HepG2 (cell line): ENCODE measurements around the gene CYSRT1. TPM values are rescaled to one million over a fixed set of nuclear protein-coding genes. Genes with fewer than 3 reads are reported as not detected.

ENCODE experiments used
- ATAC-seq: fragments of 200-7000 bp; cut with Tn5 transposase; 3 replicates; pipeline ENCODE4 v1.9.1; 2020; ENCODE audit warnings: mild to moderate bottlenecking, moderate library complexity
- BruUV-seq: library from RNA; stranded (reverse); fragments of 400-500 nt; replicated peaks from 2 replicates; lab custom pipeline; 2021; lab: Mats Ljungman, UMichigan
- CTCF ChIA-PET: fragments of 300-600 bp; formaldehyde crosslinking; extraction: SDS; loops from one replicate; lab custom pipeline; 2021; ENCODE audit warnings: low total read pairs, inconsistent platforms, low intra/inter-chr PET ratio; lab: Yijun Ruan, JAX
- POLR2A ChIA-PET: fragments of 350-600 bp; sonication (Branson Sonifier 250); formaldehyde crosslinking; loops from one replicate; lab custom pipeline; 2020; ENCODE audit warnings: antibody characterized with exemption, inconsistent platforms; lab: Yijun Ruan, JAX
- DNase-seq: peaks from one replicate; pipeline ENCODE4 v3.0.0-alpha.2; 2015; ENCODE audit warnings: low spot score
- FAIRE-seq: peaks from 3 replicates; lab custom pipeline; 2011; peaks lifted over from hg19 to GRCh38; lab: Jason Lieb, UNC
- H2AFZ ChIP-seq: one replicate; pipeline ENCODE4 v1.6.1; 2011; ENCODE audit warnings: low read length, inconsistent platforms
- H3K27ac ChIP-seq: fragments of 300-600 bp; 3 replicates; pipeline ENCODE4 v1.8.0; 2011; ENCODE audit warnings: mixed run types, mild to moderate bottlenecking, mixed read lengths, low read length, inconsistent platforms; ENCODE audit not compliant: insufficient read depth; ENCODE audit errors: extremely low read length
- H3K27me3 ChIP-seq, 2 experiments: fragments of 200-600 bp in 1 of 2; 2 replicates in 1 of 2; 3 replicates in 1 of 2; pipeline versions ENCODE4 v1.6.0 to v1.8.0; 2011; ENCODE audit warnings: low read length in 2 of 2, mild to moderate bottlenecking in 2 of 2, moderate library complexity in 2 of 2, inconsistent platforms in 1 of 2; ENCODE audit not compliant: insufficient read depth in 2 of 2, control insufficient read depth in 1 of 2
- H3K36me3 ChIP-seq, 2 experiments: fragments of 200-600 bp in 1 of 2; replicated peaks in 1 of 2; 2 replicates in 1 of 2; 3 replicates in 1 of 2; pipeline versions ENCODE4 v1.5.1 to v1.8.0; 2011; ENCODE audit warnings: low read length in 2 of 2, inconsistent platforms in 1 of 2; ENCODE audit not compliant: insufficient read depth in 2 of 2, control insufficient read depth in 1 of 2
- H3K4me1 ChIP-seq: 2 replicates; pipeline ENCODE4 v1.5.1; 2012; ENCODE audit warnings: low read length, inconsistent platforms; ENCODE audit not compliant: insufficient read depth
- H3K4me2 ChIP-seq: 2 replicates; pipeline ENCODE4 v1.6.0; 2011; ENCODE audit warnings: low read depth, low read length, inconsistent platforms
- H3K4me3 ChIP-seq, 3 experiments: fragments of 200-600 bp in 1 of 3; sonication (generic), shearing (Covaris generic) in 1 of 3; replicated peaks in 1 of 3; 2 replicates each; pipeline ENCODE4 v1.5.1; 2011 to 2016; ENCODE audit warnings: low read length in 3 of 3, inconsistent platforms in 2 of 3, low read depth in 2 of 3, mild to moderate bottlenecking in 2 of 3, control low read depth in 1 of 3, mixed read lengths in 1 of 3; ENCODE audit not compliant: insufficient read depth in 1 of 3
- H3K79me2 ChIP-seq: one replicate; pipeline ENCODE4 v1.6.1; 2011; ENCODE audit warnings: low read length, inconsistent platforms; ENCODE audit not compliant: insufficient read depth
- H3K9ac ChIP-seq: 2 replicates; pipeline ENCODE4 v1.6.0; 2011; ENCODE audit warnings: mild to moderate bottlenecking, low read depth, low read length, inconsistent platforms; ENCODE audit not compliant: insufficient read depth
- H3K9me3 ChIP-seq: 2 replicates; pipeline ENCODE4 v1.5.1; 2012; ENCODE audit warnings: mild to moderate bottlenecking, low read length
- H4K20me1 ChIP-seq: 2 replicates; pipeline ENCODE4 v1.6.0; 2011; ENCODE audit warnings: inconsistent platforms, mild to moderate bottlenecking, low read length, moderate library complexity; ENCODE audit not compliant: insufficient read depth
- BCL6 ChIP-seq: IDR thresholded peaks from 2 replicates; pipeline ENCODE4 v1.6.1; 2016; ENCODE audit warnings: missing genetic modification reagents, missing compliant biosample characterization
- FOSL2 ChIP-seq: sonication (generic); formaldehyde crosslinking; IDR thresholded peaks from 2 replicates; pipeline ENCODE4 v1.4.0; 2020; ENCODE audit warnings: missing genetic modification reagents
- GABPB1 ChIP-seq: IDR thresholded peaks from 2 replicates; pipeline ENCODE4 v1.6.1; 2016; ENCODE audit warnings: mild to moderate bottlenecking, missing genetic modification reagents, moderate library complexity, missing compliant biosample characterization
- MBNL3 ChIP-seq: fragments of 250-450 bp; sonication (Bioruptor Pico); conservative IDR thresholded peaks from 2 replicates; pipeline ENCODE4 v1.8.0; 2022; ENCODE audit warnings: mild to moderate bottlenecking, inconsistent platforms
- MLX ChIP-seq: IDR thresholded peaks from 2 replicates; pipeline ENCODE4 v1.6.1; 2016
- MXD1 ChIP-seq: sonication (generic); formaldehyde crosslinking; IDR thresholded peaks from 2 replicates; pipeline ENCODE4 v1.4.0; 2020; ENCODE audit warnings: mild to moderate bottlenecking, missing genetic modification reagents
- MYC ChIP-seq: sonication (generic); formaldehyde crosslinking; IDR thresholded peaks from 2 replicates; pipeline ENCODE4 v1.9.0; 2021; ENCODE audit warnings: missing genetic modification reagents, borderline replicate concordance
- SP5 ChIP-seq: IDR thresholded peaks from 2 replicates; pipeline ENCODE4 v1.6.1; 2016; ENCODE audit warnings: low read depth, borderline replicate concordance
- ZBTB34 ChIP-seq: sonication (generic); formaldehyde crosslinking; IDR thresholded peaks from 2 replicates; pipeline ENCODE4 v1.8.0; 2022; ENCODE audit warnings: mild to moderate bottlenecking, missing genetic modification reagents
- ZNF10 ChIP-seq: sonication (generic); formaldehyde crosslinking; IDR thresholded peaks from 2 replicates; pipeline ENCODE4 v1.4.0; 2020; ENCODE audit warnings: mild to moderate bottlenecking, low read depth, missing genetic modification reagents, borderline replicate concordance
- ZNF136 ChIP-seq: sonication (generic); formaldehyde crosslinking; IDR thresholded peaks from 2 replicates; pipeline ENCODE4 v1.8.1; 2022; ENCODE audit warnings: low read depth, mild to moderate bottlenecking, moderate library complexity, missing genetic modification reagents
- ZNF350 ChIP-seq: sonication (generic); formaldehyde crosslinking; IDR thresholded peaks from 2 replicates; pipeline ENCODE4 v1.4.0; 2020; ENCODE audit warnings: mild to moderate bottlenecking, low read depth, missing genetic modification reagents, borderline replicate concordance
- ZNF430 ChIP-seq: sonication (generic); formaldehyde crosslinking; IDR thresholded peaks from 2 replicates; pipeline ENCODE4 v1.9.0; 2021; ENCODE audit warnings: mild to moderate bottlenecking, missing genetic modification reagents
- ZNF512 ChIP-seq: sonication (generic); formaldehyde crosslinking; IDR thresholded peaks from 2 replicates; pipeline ENCODE4 v1.4.0; 2020; ENCODE audit warnings: mild to moderate bottlenecking, missing genetic modification reagents
- ZNF580 ChIP-seq: IDR thresholded peaks from 2 replicates; pipeline ENCODE4 v1.6.1; 2016; ENCODE audit warnings: low read depth, borderline replicate concordance
- ZNF772 ChIP-seq: sonication (generic); formaldehyde crosslinking; IDR thresholded peaks from 2 replicates; pipeline ENCODE4 v1.5.0; 2020; ENCODE audit warnings: mild to moderate bottlenecking, missing genetic modification reagents
- WGBS: methylation state at CpG from one replicate; pipeline ENCODE4 v1.1.6; 2017; ENCODE audit warnings: low lambda C conversion rate; 5-methylcytosine and 5-hydroxymethylcytosine counted together
- in situ Hi-C: cut with HindIII; loops from 2 replicates; pipeline ENCODE4 v1.10.0; 2017; ENCODE audit warnings: low pct_unique_long_range_greater_than_20kb; ENCODE audit not compliant: extremely low pct_ligation_motif_present
- intact Hi-C: fragments of 100-400 bp; cut with micrococcal nuclease; formaldehyde crosslinking; loops from one replicate; pipeline ENCODE4 v1.10.0; 2022; ENCODE audit not compliant: unreplicated experiment
- polyA plus RNA-seq, 8 experiments: library from polyadenylated mRNA; depleted of rRNA in 3 of 8; stranded (reverse) in 7 of 8; unstranded in 1 of 8; fragments of >200 nt; fragmentation: Illumina TruSeq in 4 of 8; extraction: Trizol in 4 of 8; gene quantifications; 2 replicates each; pipeline versions ENCODE4 v1.2.1 to v1.2.3, GENCODE V29; 2011 to 2016; ENCODE audit warnings: low read depth in 4 of 8, missing spikeins in 1 of 8, mixed read lengths in 1 of 8; ENCODE audit not compliant: insufficient read depth in 1 of 8
- total RNA-seq, 5 experiments: library from RNA; depleted of rRNA; stranded (reverse); fragments of >200 nt; fragmentation: Illumina TruSeq; extraction: Trizol; gene quantifications; 2 replicates each; pipeline ENCODE4 v1.2.3, GENCODE V29; 2016; ENCODE audit warnings: low read depth in 1 of 5

CYSRT1 gene
- total and polyA plus RNA-seq, 2 of the 13 experiments (the other 11 are each of a cell fraction or from before 2014, with no cell fraction given) = 1.5 to 2.1 TPM

GRCh38 chr9:137200311-137201204 is 24.4 kb upstream of the CYSRT1 start, which contains the start of gene TPRN:
TPRN (minus strand) TSS chr9:137200741; CDS start chr9:137200711, 30 bp downstream.
- Histone ChIP-seq H3K36me3 (no peaks in the 10 kb centered on the region), H2AFZ (no peak within 1 kb of the TSS), H3K27me3 (no peaks in the 10 kb centered on the region; a peak in 1 of 5 replicates), H3K9me3 (no peaks in the 10 kb centered on the region), H3K4me3 (peak within 1 kb of the TSS; percentile 71 to 78 (median 72)), H3K27ac (peak within 1 kb of the TSS; percentile 96), H3K9ac (peak within 1 kb of the TSS; percentile 85), H3K4me1 (peaks cover 71% of the 10 kb centered on the region), H4K20me1 (peaks cover 4% of the 10 kb centered on the region; the same call in 1 of the 2 replicates), H3K79me2 (peaks cover 63% of the 10 kb centered on the region), H3K4me2 (peak within 1 kb of the TSS; percentile 95)
- DNase-seq (peak; percentile 99), FAIRE-seq (peak; percentile 94), ATAC-seq (peak; percentile 87)
- intact Hi-C loops = loop anchor here (2.0 kb wide), 1 partner anchor 22 kb away; the partner anchor contains the start of gene RNF208
- BruUV-seq = no TSS peak
- WGBS = 0% methylated on average over 7 of the region's 118 CpGs
- in situ Hi-C loops = no loop called here
- POLR2A ChIA-PET = interaction anchor here (0.8 to 8.8 kb wide), 23 partner anchors 8 to 145 kb away, joined by 3 to 225 read pairs (median 7); partner anchors contain the start of genes ANAPC2, CYSRT1, MAN1B1 and NELFB
- CTCF ChIA-PET = interaction anchor here (1.3 kb wide), 1 partner anchor 12 kb away, joined by 4 read pairs; the partner anchor contains the start of genes ANAPC2 and SSNA1
- TF ChIP-seq MXD1 (CRISPR knock-in tag) (peak; percentile 37; the same call in 1 of the 2 replicates), GABPB1 (CRISPR knock-in tag) (peak; percentile 94), ZNF512 (CRISPR knock-in tag) (no peak), ZNF430 (CRISPR knock-in tag) (peak; percentile 80; the same call in 1 of the 2 replicates), SP5 (CRISPR knock-in tag) (peak; percentile 50; the same call in 1 of the 2 replicates), ZNF136 (CRISPR knock-in tag) (no peak), ZNF772 (peak; percentile 95), MYC (CRISPR knock-in tag) (peak; percentile 94), ZNF350 (CRISPR knock-in tag) (peak; percentile 80), ZNF10 (CRISPR knock-in tag) (no peak), ZBTB34 (peak; percentile 70; the same call in 1 of the 2 replicates), MBNL3 (CRISPR knock-in tag) (no peak), FOSL2 (CRISPR knock-in tag) (no peak; the same call in none of the 2 replicates), BCL6 (CRISPR knock-in tag) (peak; percentile 65), ZNF580 (peak; percentile 75; the same call in 1 of the 2 replicates), MLX (CRISPR knock-in tag) (peak; percentile 66; the same call in 1 of the 2 replicates)
